Transverse colon (tissue), 4 donors: ENCODE results near the gene KAZN. TPM values are rescaled to one million over a fixed set of nuclear protein-coding genes. Genes with fewer than 3 reads are reported as not detected.
"Not testable (repeated sequence)": the region's sequence is repeated elsewhere in the genome, so short reads cannot be mapped to it uniquely, and the experiment has no call there.

ENCODE experiments used
- DNase-seq: peaks from one replicate; pipeline ENCODE4 v3.0.0-alpha.2; 2019
- H3K27ac ChIP-seq, 4 donors: fragments of 200-600 bp; sonication (generic); 2 replicates each; pipeline ENCODE4 v1.5.1; 2016 to 2018; ENCODE audit warnings: inconsistent platforms in 4 of 4
- H3K27me3 ChIP-seq: fragments of 200-600 bp; sonication (generic); 2 replicates; pipeline ENCODE4 v1.5.1; 2017; ENCODE audit warnings: inconsistent platforms
- H3K36me3 ChIP-seq, 4 donors: fragments of 200-600 bp; sonication (generic); 2 replicates each; pipeline ENCODE4 v1.5.1; 2017 to 2019; ENCODE audit warnings: inconsistent platforms in 4 of 4
- H3K4me1 ChIP-seq, 4 donors: fragments of 200-600 bp; sonication (generic); 2 replicates each; pipeline ENCODE4 v1.5.1; 2017 to 2020; ENCODE audit warnings: inconsistent platforms in 4 of 4
- H3K4me3 ChIP-seq, 4 donors: fragments of 200-600 bp; sonication (generic); 1 replicate in 1 of 4; 2 replicates in 3 of 4; pipeline versions ENCODE4 v1.5.1 to v1.6.1; 2017 to 2019; ENCODE audit warnings: inconsistent platforms in 4 of 4
- H3K9me3 ChIP-seq, 2 donors: fragments of 200-600 bp; sonication (generic); 2 replicates each; pipeline ENCODE4 v1.5.1; 2017 to 2019; ENCODE audit warnings: inconsistent platforms in 2 of 2
- CTCF ChIP-seq, 5 experiments: fragments of 200-600 bp in 3 of 5; fragments of 450-650 bp in 2 of 5; sonication (generic) in 3 of 5; IDR thresholded peaks; 1 replicate in 2 of 5; 2 replicates in 3 of 5; pipeline ENCODE4 v1.5.1; 2016 to 2017; ENCODE audit warnings: antibody characterized with exemption in 5 of 5, inconsistent platforms in 3 of 5, mild to moderate bottlenecking in 2 of 5, moderate library complexity in 1 of 5
- EP300 ChIP-seq: sonication (generic); formaldehyde crosslinking; IDR thresholded peaks from one replicate; pipeline ENCODE4 v1.6.1; 2017; ENCODE audit warnings: antibody characterized with exemption, low read depth
- POLR2A ChIP-seq: fragments of 450-650 bp; IDR thresholded peaks from one replicate; pipeline ENCODE4 v1.6.1; 2016; ENCODE audit warnings: antibody characterized with exemption, mild to moderate bottlenecking, moderate library complexity
- POLR2AphosphoS5 ChIP-seq, 3 donors: sonication (generic); formaldehyde crosslinking; IDR thresholded peaks; one replicate each; pipeline ENCODE4 v1.6.1; 2016; ENCODE audit warnings: antibody characterized with exemption in 3 of 3
- WGBS, 2 donors: methylation state at CpG; one replicate each; pipeline ENCODE4 v1.1.5; 2018; ENCODE audit warnings: low coverage in 1 of 2; 5-methylcytosine and 5-hydroxymethylcytosine counted together
- in situ Hi-C, 4 donors: fragments of 200-750 bp; cut with MboI; loops; one replicate each; pipeline versions ENCODE4 v1.15.0 to v1.15.1; 2017; ENCODE audit warnings: low sequenced_read_pairs in 3 of 4, low pct_ligation_motif_present in 1 of 4, low pct_unique_long_range_greater_than_20kb in 1 of 4
- intact Hi-C: fragments of 100-400 bp; cut with DNase I; formaldehyde crosslinking; loops from one replicate; pipeline ENCODE4 v1.15.1; 2023; ENCODE audit warnings: low total_unique reads
- total RNA-seq, 4 donors: library from RNA; depleted of rRNA; stranded (reverse); fragments of >200 nt; gene quantifications; one replicate each; pipeline ENCODE4 v1.1.0, GENCODE V29; 2016

Gene KAZN
- total RNA-seq, 4 donors from 2014 or later: 12.0 to 17.1 (median 16.2) TPM

- Histone ChIP-seq H3K27ac (no peak overlapping the region), H3K36me3 (no peaks in the 10 kb centered on the region), H3K9me3 (no peaks in the 10 kb centered on the region), H3K27me3 (no peaks in the 10 kb centered on the region), H3K4me3 (no peak overlapping the region), H3K4me1 (no peaks in the 10 kb centered on the region)
- in situ Hi-C loops (loop anchor here in 3 of 4 donors (25.0 kb wide), 1 partner anchor 303 kb away; the partner anchor contains the start of gene CTRC (in 3 of the 3)), intact Hi-C loops (no loop called here)
- WGBS, 2 donors: 51% methylated on average over 2 of the region's 2 CpGs; no CpG with 5 or more reads in 1 of the 2 donors
- no peak for TF ChIP-seq EP300
- no peak for TF ChIP-seq POLR2AphosphoS5 (IDR thresholded peaks at IDR 0.05)
- TF ChIP-seq CTCF (IDR thresholded peaks at IDR 0.05): no peak
- TF ChIP-seq POLR2A: no peak
- DNase-seq: no peak
These were observed 535.8 kb downstream of the KAZN start for GRCh38 chr1:15134285-15134684.

GRCh38 chr1:15135604-15136003 lies 537.1 kb downstream of the KAZN start:
- H3K27ac ChIP-seq, H3K4me3 ChIP-seq, H3K4me1 ChIP-seq, intact Hi-C loops, H3K36me3 ChIP-seq, H3K9me3 ChIP-seq, DNase-seq, H3K27me3 ChIP-seq: not testable (repeated sequence)
- WGBS, 2 donors: 73% methylated on average over 10 of the region's 10 CpGs; no CpG with 5 or more reads in 1 of the 2 donors
- in situ Hi-C loops: loop anchor here in 3 of 4 donors (25.0 kb wide), 1 partner anchor 302 kb away; the partner anchor contains the start of gene CTRC (in 3 of the 3)

GRCh38 chr1:15137809-15138208 lies 539.3 kb downstream of the KAZN start:
- H3K4me1 ChIP-seq: no peaks in the 10 kb centered on the region
- no peak overlapping the region for H3K4me3 ChIP-seq
- DNase-seq: no peak
- 42% methylated on average over 6 of the region's 6 CpGs; no CpG with 5 or more reads in 1 of the 2 donors for WGBS, 2 donors
- in situ Hi-C loops: loop anchor here in 3 of 4 donors (25.0 kb wide), 1 partner anchor 299 kb away; the partner anchor contains the start of gene CTRC (in 3 of the 3)
- H3K36me3 ChIP-seq: no peaks in the 10 kb centered on the region
- intact Hi-C loops: no loop called here
- no peak for TF ChIP-seq EP300
- no peak for TF ChIP-seq POLR2A
- TF ChIP-seq CTCF (IDR thresholded peaks at IDR 0.05): no peak
- TF ChIP-seq POLR2AphosphoS5 (IDR thresholded peaks at IDR 0.05): no peak
- H3K9me3 ChIP-seq: no peaks in the 10 kb centered on the region
- H3K27ac ChIP-seq: no peak overlapping the region
- no peaks in the 10 kb centered on the region for H3K27me3 ChIP-seq

- H3K4me3 ChIP-seq: no peak overlapping the region
- DNase-seq: no peak
- H3K27me3 ChIP-seq: no peaks in the 10 kb centered on the region
- WGBS, 2 donors: 80 to 100% methylated on average over 1 to 15 of the region's 15 CpGs
- in situ Hi-C loops (loop anchor here in 3 of 4 donors (10.0 to 25.0 kb wide), 2 partner anchors 135 to 297 kb away; partner anchors contain the start of gene CTRC (in 3 of the 3)), intact Hi-C loops (no loop called here)
- H3K36me3 ChIP-seq: no peaks in the 10 kb centered on the region
- no peak overlapping the region for H3K27ac ChIP-seq
- TF ChIP-seq POLR2A: no peak
- no peak for TF ChIP-seq POLR2AphosphoS5 (IDR thresholded peaks at IDR 0.05)
- no peak for TF ChIP-seq EP300
- no peak for TF ChIP-seq CTCF (IDR thresholded peaks at IDR 0.05)
- no peaks in the 10 kb centered on the region for H3K9me3 ChIP-seq
- H3K4me1 ChIP-seq: no peaks in the 10 kb centered on the region
These were observed 541.3 kb downstream of the KAZN start for GRCh38 chr1:15139654-15140350.
